ENCODE data around the gene APOBEC3C.

The APOBEC3C gene

GRCh38 chr22:39013942-39014722, at the start of gene APOBEC3C:
TSS of gene APOBEC3C (plus strand) at chr22:39014257. CDS start at chr22:39014363, 106 bp downstream.
- peak within 1 kb of the TSS; percentile 76 for H3K4me3 ChIP-seq (ENCODE audit: low read length)
- peak; percentile 10 for TF ChIP-seq CTCF (IDR thresholded peaks at IDR 0.05; ENCODE audit: insufficient read depth, low read depth, low read length, missing control alignments)
- peak; percentile 90 for DNase-seq (ENCODE audit: low read depth)

- no peak for TF ChIP-seq CTCF (IDR thresholded peaks at IDR 0.05; ENCODE audit: insufficient read depth, low read depth, low read length, missing control alignments)
- no peak for DNase-seq (ENCODE audit: low read depth)
These were observed 49.8 kb upstream of the APOBEC3C start for GRCh38 chr22:38964306-38964705.

GRCh38 chr22:38964989-38965388, 49.1 kb upstream of the APOBEC3C start:
- no peak overlapping the region for H3K4me3 ChIP-seq (ENCODE audit: low read length)
- TF ChIP-seq CTCF (IDR thresholded peaks at IDR 0.05; ENCODE audit: insufficient read depth, low read depth, low read length, missing control alignments), result no peak
- DNase-seq (ENCODE audit: low read depth), result no peak

More at GRCh38 chr22:38964306-38964705, 49.8 kb upstream of the APOBEC3C start:
- no peak overlapping the region for H3K4me3 ChIP-seq (ENCODE audit: low read length)

GRCh38 chr22:38965614-38966379, 48.3 kb upstream of the APOBEC3C start:
- no peak for TF ChIP-seq CTCF (IDR thresholded peaks at IDR 0.05; ENCODE audit: insufficient read depth, low read depth, low read length, missing control alignments)
- no peak for DNase-seq (ENCODE audit: low read depth)
- H3K4me3 ChIP-seq (ENCODE audit: low read length), result no peak overlapping the region

- H3K4me3 ChIP-seq (ENCODE audit: low read length), result no peak overlapping the region
- no peak for TF ChIP-seq CTCF (IDR thresholded peaks at IDR 0.05; ENCODE audit: insufficient read depth, low read depth, low read length, missing control alignments)
- no peak for DNase-seq (ENCODE audit: low read depth)
These were observed 47.7 kb upstream of the APOBEC3C start for GRCh38 chr22:38966380-38966702.

GRCh38 chr22:38966942-38967341, 47.1 kb upstream of the APOBEC3C start:
- no peak for DNase-seq (ENCODE audit: low read depth)
- no peak overlapping the region for H3K4me3 ChIP-seq (ENCODE audit: low read length)
- TF ChIP-seq CTCF (IDR thresholded peaks at IDR 0.05; ENCODE audit: insufficient read depth, low read depth, low read length, missing control alignments), result no peak

Measured in epithelial cell of esophagus (primary cell).